ENCODE measurements around the gene HORMAD2.

HORMAD2 gene

GRCh38 chr22:30180616-30181015, 100.4 kb downstream of the HORMAD2 start:
- TF ChIP-seq CTCF (IDR thresholded peaks at IDR 0.05; ENCODE audit: low read depth, low read length) = no peak
- H3K4me3 ChIP-seq (ENCODE audit: low read depth, low read length) = no peak overlapping the region

- TF ChIP-seq CTCF (IDR thresholded peaks at IDR 0.05; ENCODE audit: low read depth, low read length) = no peak
- no peak overlapping the region for H3K4me3 ChIP-seq (ENCODE audit: low read depth, low read length)
These were observed 101.4 kb downstream of the HORMAD2 start for GRCh38 chr22:30181459-30182349.

- TF ChIP-seq CTCF (IDR thresholded peaks at IDR 0.05; ENCODE audit: low read depth, low read length) = no peak
These were observed 102.1 kb downstream of the HORMAD2 start for GRCh38 chr22:30182350-30182745.

GRCh38 chr22:30182815-30183214, 102.6 kb downstream of the HORMAD2 start:
- no peak overlapping the region for H3K4me3 ChIP-seq (ENCODE audit: low read depth, low read length)
- TF ChIP-seq CTCF (IDR thresholded peaks at IDR 0.05; ENCODE audit: low read depth, low read length) = no peak

More at GRCh38 chr22:30182350-30182745, 102.1 kb downstream of the HORMAD2 start:
- no peak overlapping the region for H3K4me3 ChIP-seq (ENCODE audit: low read depth, low read length)

GRCh38 chr22:30183271-30183670, 103.0 kb downstream of the HORMAD2 start:
- H3K4me3 ChIP-seq (ENCODE audit: low read depth, low read length) = no peak overlapping the region
- TF ChIP-seq CTCF (IDR thresholded peaks at IDR 0.05; ENCODE audit: low read depth, low read length) = no peak

- no peak overlapping the region for H3K4me3 ChIP-seq (ENCODE audit: low read depth, low read length)
These were observed 103.6 kb downstream of the HORMAD2 start for GRCh38 chr22:30183861-30184278.

More at GRCh38 chr22:30183861-30184278, 103.6 kb downstream of the HORMAD2 start:
- no peak for TF ChIP-seq CTCF (IDR thresholded peaks at IDR 0.05; ENCODE audit: low read depth, low read length)

Measured in WI38 (cell line).